NCI-H526 (cell line): ENCODE results near the gene DPP6.
"Not testable (repeated sequence)": the region's sequence is repeated elsewhere in the genome, so short reads cannot be mapped to it uniquely, and the experiment has no call there.

Experiments used
- DNase-seq, 2 experiments: peaks; one replicate each; lab custom pipeline; 2025; lab: John Stamatoyannopoulos, UW

DPP6 gene

GRCh38 chr7:154928136-154929005 is 876.2 kb downstream of the DPP6 start:
- peak; percentile 63 to 74 for DNase-seq

GRCh38 chr7:154929006-154929726 is 877.0 kb downstream of the DPP6 start:
- DNase-seq = peak in 1 of 2 experiments; percentile 17

GRCh38 chr7:154931906-154932305 is 879.7 kb downstream of the DPP6 start:
- no peak for DNase-seq

GRCh38 chr7:154934353-154934952 is 882.3 kb downstream of the DPP6 start:
- DNase-seq = not testable (repeated sequence)

- DNase-seq = no peak
Observed at GRCh38 chr7:154937837-154938236, 885.6 kb downstream of the DPP6 start.

GRCh38 chr7:154942691-154943090 is 890.5 kb downstream of the DPP6 start:
- no peak for DNase-seq
